Measurements from ENCODE around the gene SHPK. TPM values are rescaled to one million over a fixed set of nuclear protein-coding genes. Genes with fewer than 3 reads are reported as not detected.

The SHPK gene
- total and polyA plus RNA-seq, 9 of the 15 experiments (the other 6 are each of a cell fraction or from before 2014, with no cell fraction given): 2.5 to 16.3 (median 11.8) TPM

DNA sequence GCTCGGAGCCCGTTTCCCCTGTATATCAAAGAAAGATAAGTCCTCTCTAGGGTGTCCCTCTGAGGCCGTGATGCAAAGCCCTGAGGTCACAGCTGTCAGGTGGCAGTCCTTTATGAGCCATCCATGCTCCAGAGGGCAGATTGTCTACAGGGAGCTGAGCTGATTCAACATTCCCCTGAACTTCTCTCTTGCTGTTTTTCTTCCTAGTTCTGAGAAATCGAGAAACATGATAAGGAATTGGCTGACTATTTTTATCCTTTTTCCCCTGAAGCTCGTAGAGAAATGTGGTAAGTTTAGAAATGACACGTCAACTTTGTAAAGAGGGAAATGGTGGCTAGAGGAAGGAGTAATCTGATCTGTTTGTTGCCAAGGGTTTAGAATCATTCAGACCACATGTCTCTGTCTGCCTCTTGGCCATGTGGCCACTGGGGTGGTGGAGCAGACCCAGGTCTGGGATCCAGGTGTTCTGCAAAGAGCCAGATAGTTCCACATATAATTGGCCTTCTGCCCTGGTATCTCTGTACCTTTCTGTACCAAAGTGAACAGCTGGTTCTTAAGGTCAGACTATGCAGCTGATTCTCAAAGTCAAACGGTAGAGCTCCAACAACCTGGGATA, 4.0 kb upstream of the SHPK start (continued):
- TF ChIP-seq, protein P1, sequence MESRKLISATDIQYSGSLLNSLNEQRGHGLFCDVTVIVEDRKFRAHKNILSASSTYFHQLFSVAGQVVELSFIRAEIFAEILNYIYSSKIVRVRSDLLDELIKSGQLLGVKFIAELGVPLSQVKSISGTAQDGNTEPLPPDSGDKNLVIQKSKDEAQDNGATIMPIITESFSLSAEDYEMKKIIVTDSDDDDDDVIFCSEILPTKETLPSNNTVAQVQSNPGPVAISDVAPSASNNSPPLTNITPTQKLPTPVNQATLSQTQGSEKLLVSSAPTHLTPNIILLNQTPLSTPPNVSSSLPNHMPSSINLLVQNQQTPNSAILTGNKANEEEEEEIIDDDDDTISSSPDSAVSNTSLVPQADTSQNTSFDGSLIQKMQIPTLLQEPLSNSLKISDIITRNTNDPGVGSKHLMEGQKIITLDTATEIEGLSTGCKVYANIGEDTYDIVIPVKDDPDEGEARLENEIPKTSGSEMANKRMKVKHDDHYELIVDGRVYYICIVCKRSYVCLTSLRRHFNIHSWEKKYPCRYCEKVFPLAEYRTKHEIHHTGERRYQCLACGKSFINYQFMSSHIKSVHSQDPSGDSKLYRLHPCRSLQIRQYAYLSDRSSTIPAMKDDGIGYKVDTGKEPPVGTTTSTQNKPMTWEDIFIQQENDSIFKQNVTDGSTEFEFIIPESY (CRISPR knock-in tag; IDR thresholded peaks at IDR 0.05): no peak
- TF ChIP-seq HNRNPUL1 (IDR thresholded peaks at IDR 0.05; ENCODE audit: low read length): no peak
- peak; percentile 55 for TF ChIP-seq MEIS2 (IDR thresholded peaks at IDR 0.05; ENCODE audit: partially characterized antibody)
- TF ChIP-seq NFIC (IDR thresholded peaks at IDR 0.05): peak; percentile 71
- peak; percentile 54 for TF ChIP-seq HDAC3 (IDR thresholded peaks at IDR 0.05; ENCODE audit: borderline replicate concordance, partially characterized antibody)
- TF ChIP-seq SMARCA4 (IDR thresholded peaks at IDR 0.05): peak; percentile 66
- peak; percentile 68; the same call in 1 of the 2 replicates for TF ChIP-seq RFX1 (IDR thresholded peaks at IDR 0.05)
- peak; percentile 8; the same call in 1 of the 2 replicates for TF ChIP-seq KLF16 (IDR thresholded peaks at IDR 0.05)
- TF ChIP-seq NFE2 (IDR thresholded peaks at IDR 0.05; ENCODE audit: low read depth): 0 out of 2 replicates have a peak, but pooled peaks have one; percentile 19
- peak in 1 of 2 experiments; percentile 65; a peak in 1 of 4 replicates for TF ChIP-seq TBL1XR1 (IDR thresholded peaks at IDR 0.05; ENCODE audit: low read length in 2 of 2)
- no peak for TF ChIP-seq PCBP2 (IDR thresholded peaks at IDR 0.05; ENCODE audit: low read depth, low read length, poor library complexity, severe bottlenecking)
- TF ChIP-seq DACH1 (IDR thresholded peaks at IDR 0.05; ENCODE audit: partially characterized antibody): peak; percentile 77
- peak; percentile 59; the same call in 1 of the 2 replicates for TF ChIP-seq SMARCE1 (IDR thresholded peaks at IDR 0.05)
- peak; percentile 20 for TF ChIP-seq CCNT2 (IDR thresholded peaks at IDR 0.05; ENCODE audit: borderline replicate concordance, extremely low read depth, insufficient read length, low read depth, low read length)
- TF ChIP-seq NBN (IDR thresholded peaks at IDR 0.05; ENCODE audit: low read depth): peak; percentile 87; the same call in 1 of the 2 replicates
- TF ChIP-seq ZNF589 (CRISPR knock-in tag; IDR thresholded peaks at IDR 0.05; ENCODE audit: low read depth): no peak
- no peak for TF ChIP-seq ZNF165 (CRISPR knock-in tag; IDR thresholded peaks at IDR 0.05; ENCODE audit: borderline replicate concordance)
- TF ChIP-seq LEF1 (IDR thresholded peaks at IDR 0.05): peak; percentile 60; the same call in 1 of the 2 replicates
- TF ChIP-seq ETV1 (tag; conservative IDR thresholded peaks at IDR 0.05; ENCODE audit: low read depth): no peak
- TF ChIP-seq SOX6 (IDR thresholded peaks at IDR 0.05): peak; percentile 76; the same call in 1 of the 2 replicates
- TF ChIP-seq, protein P2, sequence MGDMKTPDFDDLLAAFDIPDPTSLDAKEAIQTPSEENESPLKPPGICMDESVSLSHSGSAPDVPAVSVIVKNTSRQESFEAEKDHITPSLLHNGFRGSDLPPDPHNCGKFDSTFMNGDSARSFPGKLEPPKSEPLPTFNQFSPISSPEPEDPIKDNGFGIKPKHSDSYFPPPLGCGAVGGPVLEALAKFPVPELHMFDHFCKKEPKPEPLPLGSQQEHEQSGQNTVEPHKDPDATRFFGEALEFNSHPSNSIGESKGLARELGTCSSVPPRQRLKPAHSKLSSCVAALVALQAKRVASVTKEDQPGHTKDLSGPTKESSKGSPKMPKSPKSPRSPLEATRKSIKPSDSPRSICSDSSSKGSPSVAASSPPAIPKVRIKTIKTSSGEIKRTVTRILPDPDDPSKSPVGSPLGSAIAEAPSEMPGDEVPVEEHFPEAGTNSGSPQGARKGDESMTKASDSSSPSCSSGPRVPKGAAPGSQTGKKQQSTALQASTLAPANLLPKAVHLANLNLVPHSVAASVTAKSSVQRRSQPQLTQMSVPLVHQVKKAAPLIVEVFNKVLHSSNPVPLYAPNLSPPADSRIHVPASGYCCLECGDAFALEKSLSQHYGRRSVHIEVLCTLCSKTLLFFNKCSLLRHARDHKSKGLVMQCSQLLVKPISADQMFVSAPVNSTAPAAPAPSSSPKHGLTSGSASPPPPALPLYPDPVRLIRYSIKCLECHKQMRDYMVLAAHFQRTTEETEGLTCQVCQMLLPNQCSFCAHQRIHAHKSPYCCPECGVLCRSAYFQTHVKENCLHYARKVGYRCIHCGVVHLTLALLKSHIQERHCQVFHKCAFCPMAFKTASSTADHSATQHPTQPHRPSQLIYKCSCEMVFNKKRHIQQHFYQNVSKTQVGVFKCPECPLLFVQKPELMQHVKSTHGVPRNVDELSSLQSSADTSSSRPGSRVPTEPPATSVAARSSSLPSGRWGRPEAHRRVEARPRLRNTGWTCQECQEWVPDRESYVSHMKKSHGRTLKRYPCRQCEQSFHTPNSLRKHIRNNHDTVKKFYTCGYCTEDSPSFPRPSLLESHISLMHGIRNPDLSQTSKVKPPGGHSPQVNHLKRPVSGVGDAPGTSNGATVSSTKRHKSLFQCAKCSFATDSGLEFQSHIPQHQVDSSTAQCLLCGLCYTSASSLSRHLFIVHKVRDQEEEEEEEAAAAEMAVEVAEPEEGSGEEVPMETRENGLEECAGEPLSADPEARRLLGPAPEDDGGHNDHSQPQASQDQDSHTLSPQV (IDR thresholded peaks at IDR 0.05): peak; percentile 52; the same call in 1 of the 2 replicates
- no peak for TF ChIP-seq ILF3 (IDR thresholded peaks at IDR 0.05; ENCODE audit: borderline replicate concordance)
- TF ChIP-seq DPF2 (IDR thresholded peaks at IDR 0.05): peak; percentile 70

Measured in K562 (cell line).